Measurements from ENCODE around the gene MAP4K4.

The MAP4K4 gene

DNA sequence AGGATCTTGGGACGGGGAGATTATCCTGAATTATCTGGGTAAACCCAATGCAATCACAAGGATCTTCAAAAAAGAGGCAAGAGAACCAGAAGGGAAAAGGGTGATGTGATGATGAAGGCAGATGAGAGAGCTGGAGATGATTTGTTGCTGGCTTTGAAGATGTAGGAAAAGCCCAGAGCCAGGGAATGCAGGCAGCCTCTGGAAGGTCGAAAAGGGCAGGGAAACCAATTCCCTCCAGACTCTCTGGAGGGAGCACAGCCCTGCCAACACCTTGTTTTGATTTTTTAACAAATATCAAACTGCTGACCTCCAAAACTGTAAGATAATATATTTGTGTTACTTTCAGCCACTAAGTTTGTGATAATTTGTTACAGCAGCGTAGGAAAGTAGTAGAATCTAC, 245.3 kb downstream of the MAP4K4 start:
- TF ChIP-seq ZFX (IDR thresholded peaks at IDR 0.05) = no peak
- TF ChIP-seq, protein P1, sequence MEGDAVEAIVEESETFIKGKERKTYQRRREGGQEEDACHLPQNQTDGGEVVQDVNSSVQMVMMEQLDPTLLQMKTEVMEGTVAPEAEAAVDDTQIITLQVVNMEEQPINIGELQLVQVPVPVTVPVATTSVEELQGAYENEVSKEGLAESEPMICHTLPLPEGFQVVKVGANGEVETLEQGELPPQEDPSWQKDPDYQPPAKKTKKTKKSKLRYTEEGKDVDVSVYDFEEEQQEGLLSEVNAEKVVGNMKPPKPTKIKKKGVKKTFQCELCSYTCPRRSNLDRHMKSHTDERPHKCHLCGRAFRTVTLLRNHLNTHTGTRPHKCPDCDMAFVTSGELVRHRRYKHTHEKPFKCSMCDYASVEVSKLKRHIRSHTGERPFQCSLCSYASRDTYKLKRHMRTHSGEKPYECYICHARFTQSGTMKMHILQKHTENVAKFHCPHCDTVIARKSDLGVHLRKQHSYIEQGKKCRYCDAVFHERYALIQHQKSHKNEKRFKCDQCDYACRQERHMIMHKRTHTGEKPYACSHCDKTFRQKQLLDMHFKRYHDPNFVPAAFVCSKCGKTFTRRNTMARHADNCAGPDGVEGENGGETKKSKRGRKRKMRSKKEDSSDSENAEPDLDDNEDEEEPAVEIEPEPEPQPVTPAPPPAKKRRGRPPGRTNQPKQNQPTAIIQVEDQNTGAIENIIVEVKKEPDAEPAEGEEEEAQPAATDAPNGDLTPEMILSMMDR (conservative IDR thresholded peaks at IDR 0.05) = no peak
- H3K27ac ChIP-seq = no peak overlapping the region

Data from C4-2B (cell line).